ENCODE data around the gene PDSS2.
A peak's percentile ranks its signal among the peaks of the same experiment; 100 is the strongest.
"Not testable (repeated sequence)": the region's sequence is repeated elsewhere in the genome, so short reads cannot be mapped to it uniquely, and the experiment has no call there.

Gene PDSS2

GRCh38 chr6:107121266-107121665, 338.1 kb downstream of the PDSS2 start:
- no peak for DNase-seq

- DNase-seq = no peak
Observed at GRCh38 chr6:107120404-107120803, 339.0 kb downstream of the PDSS2 start.

GRCh38 chr6:107118976-107119375, 340.4 kb downstream of the PDSS2 start:
- DNase-seq = no peak

GRCh38 chr6:107118540-107118939, 340.8 kb downstream of the PDSS2 start:
- DNase-seq = not testable (repeated sequence)

- no peak for DNase-seq
Observed at GRCh38 chr6:107116931-107117330, 342.4 kb downstream of the PDSS2 start.

- peak in 12 of 51 donors; percentile 2 to 49 (median 13) for DNase-seq
Observed at GRCh38 chr6:107116328-107116892, 343.0 kb downstream of the PDSS2 start.

- peak in 18 of 51 donors; percentile 5 to 67 (median 14) for DNase-seq
Observed at GRCh38 chr6:107115695-107116327, 343.6 kb downstream of the PDSS2 start.

GRCh38 chr6:107114926-107115694, 344.3 kb downstream of the PDSS2 start, which contains the start of gene BEND3:
Gene BEND3, minus strand, starts transcription at chr6:107115515. Its CDS starts 16,230 bp downstream, at chr6:107099285.
- peak in 32 of 51 donors; percentile 14 to 63 (median 30) for DNase-seq

GRCh38 chr6:107114213-107114925, 345.0 kb downstream of the PDSS2 start:
- DNase-seq = peak in 50 of 51 donors; percentile 14 to 90 (median 64)

- no peak for DNase-seq
Observed at GRCh38 chr6:107110200-107110599, 349.2 kb downstream of the PDSS2 start.

GRCh38 chr6:107108201-107108890, 351.0 kb downstream of the PDSS2 start:
- DNase-seq = peak in 1 of 51 donors; percentile 18

- peak in 1 of 51 donors; percentile 2 for DNase-seq
Observed at GRCh38 chr6:107107791-107108190, 351.6 kb downstream of the PDSS2 start.

- DNase-seq = no peak
Observed at GRCh38 chr6:107106165-107106564, 353.2 kb downstream of the PDSS2 start.

- no peak for DNase-seq
Observed at GRCh38 chr6:107105511-107106116, 353.8 kb downstream of the PDSS2 start.

GRCh38 chr6:107103082-107103481, 356.3 kb downstream of the PDSS2 start:
- no peak for DNase-seq

Data from hypothalamus (tissue), 51 donors.